Smooth muscle cell (in vitro differentiated cells): ENCODE results near the gene AACS. TPM values are rescaled to one million over a fixed set of nuclear protein-coding genes. Genes with fewer than 3 reads are reported as not detected.

ENCODE experiments used
- DNase-seq: peaks from one replicate; lab custom pipeline; 2025; ENCODE audit not compliant: unreplicated experiment; lab: John Stamatoyannopoulos, UW
- H2AFZ ChIP-seq: fragments of 200-600 bp; sonication (generic); 2 replicates; pipeline ENCODE4 v1.6.0; 2016; ENCODE audit warnings: antibody characterized with exemption, low read depth, mild to moderate bottlenecking
- H3F3A ChIP-seq: fragments of 200-600 bp; sonication (generic); 2 replicates; pipeline ENCODE4 v1.6.0; 2017; ENCODE audit warnings: antibody characterized with exemption, low read depth
- H3K27ac ChIP-seq: fragments of 200-600 bp; sonication (generic); 2 replicates; pipeline ENCODE4 v1.5.1; 2016; ENCODE audit warnings: low read depth, mild to moderate bottlenecking
- H3K27me3 ChIP-seq: fragments of 200-600 bp; sonication (generic); 2 replicates; pipeline ENCODE4 v1.6.1; 2016; ENCODE audit warnings: low read depth, mild to moderate bottlenecking
- H3K36me3 ChIP-seq: fragments of 200-600 bp; sonication (generic); 2 replicates; pipeline ENCODE4 v1.5.1; 2016; ENCODE audit warnings: low read depth
- H3K4me1 ChIP-seq: fragments of 200-600 bp; sonication (generic); 2 replicates; pipeline ENCODE4 v1.5.1; 2016; ENCODE audit warnings: low read depth
- H3K4me2 ChIP-seq: fragments of 200-600 bp; sonication (generic); 2 replicates; pipeline ENCODE4 v1.6.0; 2016; ENCODE audit warnings: mild to moderate bottlenecking
- H3K4me3 ChIP-seq: fragments of 200-600 bp; sonication (generic); 2 replicates; pipeline ENCODE4 v1.5.1; 2016; ENCODE audit warnings: mild to moderate bottlenecking
- H3K79me2 ChIP-seq: fragments of 200-600 bp; sonication (generic); 2 replicates; pipeline ENCODE4 v1.6.0; 2016; ENCODE audit warnings: low read depth, mild to moderate bottlenecking
- H3K9ac ChIP-seq: fragments of 200-600 bp; sonication (generic); 2 replicates; pipeline ENCODE4 v1.6.0; 2016; ENCODE audit warnings: low read depth
- H3K9me3 ChIP-seq: fragments of 200-600 bp; sonication (generic); replicated peaks from 2 replicates; pipeline ENCODE4 v1.5.1; 2016; ENCODE audit warnings: low read depth
- H4K20me1 ChIP-seq: fragments of 200-600 bp; sonication (generic); 2 replicates; pipeline ENCODE4 v1.6.0; 2016; ENCODE audit warnings: low read depth
- CTCF ChIP-seq: fragments of 200-600 bp; sonication (generic); IDR thresholded peaks from 2 replicates; pipeline ENCODE4 v1.5.1; 2017; ENCODE audit warnings: borderline replicate concordance, mild to moderate bottlenecking, antibody characterized with exemption; ENCODE audit not compliant: insufficient read depth, poor library complexity, severe bottlenecking
- WGBS: methylation state at CpG from one replicate; pipeline ENCODE4 v1.1.7; 2016; ENCODE audit warnings: low lambda C conversion rate; 5-methylcytosine and 5-hydroxymethylcytosine counted together
- polyA plus RNA-seq: library from polyadenylated mRNA; unstranded; fragments of >200 nt; fragmentation: Nextera tagmentation; extraction: Ambion mirVana; gene quantifications from 2 replicates; pipeline ENCODE4 v1.2.1, GENCODE V29; 2016
- total RNA-seq: library from RNA; depleted of rRNA; stranded (reverse); fragments of >200 nt; gene quantifications from 2 replicates; pipeline ENCODE4 v1.2.3, GENCODE V29; 2014

Gene AACS
- total and polyA plus RNA-seq, 2 experiments from 2014 or later: 8.0 to 15.6 TPM

DNA sequence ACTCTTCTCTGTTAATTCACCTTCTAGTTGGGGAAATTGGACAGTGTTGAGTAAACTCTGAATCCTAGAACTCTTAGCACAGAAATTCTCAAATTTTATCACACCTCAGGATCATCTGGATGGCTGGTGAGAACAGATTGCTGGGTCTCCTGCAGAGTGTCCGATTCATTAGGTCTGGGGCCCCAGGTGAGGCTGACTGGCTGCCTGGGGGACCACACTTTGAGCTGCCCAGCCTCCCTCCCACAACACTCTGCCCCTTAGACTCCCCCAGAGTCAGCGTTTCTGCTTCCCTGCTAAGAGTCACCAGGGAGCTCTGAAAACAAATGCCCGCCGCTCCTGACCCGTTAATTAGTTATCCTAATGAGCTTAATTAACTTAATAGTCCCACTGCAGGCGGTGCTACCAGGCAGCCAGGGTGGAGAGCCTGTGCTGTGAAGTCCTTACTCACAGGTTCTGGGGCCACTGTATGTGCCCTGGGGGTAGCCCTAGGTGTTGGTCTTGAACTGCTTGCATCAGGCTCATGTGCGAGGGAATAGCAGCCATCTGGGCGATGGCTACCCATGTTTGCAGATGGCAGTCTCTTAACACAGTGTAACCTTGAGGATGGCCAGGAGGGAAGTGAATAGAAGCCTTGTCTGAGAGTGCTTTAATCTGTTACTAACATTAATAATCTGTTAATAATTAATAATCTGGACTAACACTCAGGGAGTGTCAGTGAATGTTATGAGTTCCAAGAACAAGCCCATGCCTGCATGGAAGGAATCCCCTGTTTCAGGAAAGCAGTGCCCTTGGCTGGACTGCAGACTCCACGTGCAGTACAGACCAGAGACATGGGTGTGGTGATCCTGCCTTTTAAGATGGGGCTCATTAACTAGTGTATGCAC is 35.6 kb downstream of the AACS start:
- no peak overlapping the region for H3K9ac ChIP-seq
- H3F3A ChIP-seq: no peaks in the 10 kb centered on the region
- H3K79me2 ChIP-seq: no peaks in the 10 kb centered on the region
- no peaks in the 10 kb centered on the region for H3K9me3 ChIP-seq
- H3K4me2 ChIP-seq: no peak overlapping the region
- H4K20me1 ChIP-seq: peaks cover 38% of the 10 kb centered on the region
- 90% methylated on average over 9 of the region's 9 CpGs for WGBS
- DNase-seq: no peak
- H3K27ac ChIP-seq: no peak overlapping the region
- TF ChIP-seq CTCF: no peak
- H3K27me3 ChIP-seq: no peaks in the 10 kb centered on the region
- no peak overlapping the region for H2AFZ ChIP-seq
- peaks cover 5% of the 10 kb centered on the region for H3K4me1 ChIP-seq
- no peaks in the 10 kb centered on the region for H3K36me3 ChIP-seq
- no peak overlapping the region for H3K4me3 ChIP-seq

- TF ChIP-seq CTCF: no peak
- Histone ChIP-seq H3K9me3 (no peaks in the 10 kb centered on the region), H2AFZ (no peak overlapping the region), H3K27me3 (no peaks in the 10 kb centered on the region), H3K9ac (no peak overlapping the region), H3F3A (no peaks in the 10 kb centered on the region), H3K36me3 (no peaks in the 10 kb centered on the region), H3K4me1 (peaks cover 7% of the 10 kb centered on the region), H3K4me2 (no peak overlapping the region), H3K27ac (no peak overlapping the region), H3K4me3 (no peak overlapping the region), H3K79me2 (no peaks in the 10 kb centered on the region), H4K20me1 (peaks cover 16% of the 10 kb centered on the region)
- 87% methylated on average over 8 of the region's 10 CpGs for WGBS
- no peak for DNase-seq
Measured at GRCh38 chr12:125104982-125105381, 39.7 kb downstream of the AACS start.

- no peak for TF ChIP-seq CTCF
- no peak for DNase-seq
- WGBS: 94% methylated on average over 6 of the region's 6 CpGs
- Histone ChIP-seq H2AFZ (no peak overlapping the region), H3K4me3 (no peak overlapping the region), H3K27me3 (no peaks in the 10 kb centered on the region), H3K9ac (no peak overlapping the region), H3K9me3 (no peaks in the 10 kb centered on the region), H4K20me1 (peaks cover 9% of the 10 kb centered on the region), H3K4me2 (no peak overlapping the region), H3K27ac (no peak overlapping the region), H3K4me1 (peaks cover 7% of the 10 kb centered on the region), H3K36me3 (no peaks in the 10 kb centered on the region), H3K79me2 (no peaks in the 10 kb centered on the region), H3F3A (no peaks in the 10 kb centered on the region)
Measured at GRCh38 chr12:125105600-125105999, 40.4 kb downstream of the AACS start.
